Stimulated activated naive CD8-positive, alpha-beta T cell treated with anti-CD3 and anti-CD28 coated beads, Interleukin-15, Interleukin-2, amounts not matched to agents 100 U/mL and 50 U/mL, for 24 hours (primary cell): ENCODE data around the gene KCNMA1.

ENCODE experiments used
- ATAC-seq: fragments of 150-1000 bp; cut with Tn5 transposase; one replicate; pipeline ENCODE4 v1.10.0; 2021
- DNase-seq: peaks from one replicate; pipeline ENCODE4 v3.0.0; 2021

Gene KCNMA1

DNA sequence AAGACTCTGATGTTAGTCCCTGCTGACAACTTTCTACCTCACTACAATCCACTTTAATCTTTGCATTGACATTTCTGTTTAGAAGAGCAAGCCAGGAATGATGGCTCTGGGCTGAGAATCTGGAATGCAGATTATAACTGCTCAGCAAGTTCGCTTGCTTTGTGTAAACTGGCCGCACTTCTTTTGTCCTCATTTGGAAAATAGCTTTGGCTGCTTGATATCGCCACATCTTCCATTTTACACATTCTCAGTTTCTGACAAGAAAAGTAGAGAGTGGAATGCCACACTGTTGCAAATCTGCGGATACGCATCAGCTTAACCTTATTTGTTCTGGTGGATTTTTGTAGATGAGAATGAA, 429.8 kb downstream of the KCNMA1 start:
- no peak for ATAC-seq
- DNase-seq, result no peak

DNA sequence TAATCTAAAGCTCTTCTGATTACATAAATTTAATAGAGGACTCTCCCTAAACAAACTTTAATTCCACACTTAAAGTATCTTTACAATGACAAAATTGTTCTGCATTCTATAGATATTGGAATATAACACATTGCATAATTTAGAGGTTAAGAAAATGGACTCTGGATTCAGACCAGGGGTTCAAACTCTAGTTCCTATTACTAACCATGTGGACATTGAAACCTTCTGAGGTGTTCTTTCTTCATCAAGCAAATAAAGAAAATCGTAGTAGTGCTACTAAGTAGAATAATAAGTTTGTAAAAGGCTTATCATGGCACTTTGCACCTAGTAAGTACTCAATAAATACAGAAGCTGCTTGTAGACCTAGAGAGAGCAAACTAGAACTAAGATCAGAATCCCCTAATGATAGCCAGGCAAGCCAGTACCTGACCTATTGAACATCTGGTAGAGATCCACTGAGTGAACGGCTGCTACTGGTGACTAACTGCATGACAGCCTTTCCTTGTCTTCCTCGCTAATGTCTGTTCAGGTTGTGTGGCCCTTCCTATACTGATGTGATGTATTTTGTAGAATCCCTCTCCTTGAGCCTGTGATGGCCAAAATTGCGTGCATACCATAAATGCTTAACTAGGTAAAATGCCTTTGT, 430.3 kb downstream of the KCNMA1 start:
- ATAC-seq (no peak), DNase-seq (no peak)

DNA sequence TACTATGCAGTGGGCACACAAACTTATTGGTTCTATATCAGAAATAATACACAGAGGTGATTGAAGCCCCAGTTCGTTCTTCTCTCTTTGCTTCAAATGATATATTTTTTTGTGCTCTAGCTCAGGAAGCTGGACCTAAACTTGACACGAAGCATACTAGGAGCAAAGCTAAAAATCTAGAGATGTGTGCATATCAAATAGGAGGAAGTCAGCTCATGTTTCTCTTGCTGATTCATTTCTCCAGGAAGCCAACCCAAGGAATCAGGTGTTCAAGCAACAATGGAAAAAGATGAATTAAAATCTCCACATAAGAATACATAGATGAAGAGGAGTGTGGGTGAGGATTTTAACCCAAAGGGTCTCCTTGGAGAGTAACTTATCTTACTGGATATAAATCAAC, 432.5 kb downstream of the KCNMA1 start:
- no peak for ATAC-seq
- DNase-seq, result no peak

DNA sequence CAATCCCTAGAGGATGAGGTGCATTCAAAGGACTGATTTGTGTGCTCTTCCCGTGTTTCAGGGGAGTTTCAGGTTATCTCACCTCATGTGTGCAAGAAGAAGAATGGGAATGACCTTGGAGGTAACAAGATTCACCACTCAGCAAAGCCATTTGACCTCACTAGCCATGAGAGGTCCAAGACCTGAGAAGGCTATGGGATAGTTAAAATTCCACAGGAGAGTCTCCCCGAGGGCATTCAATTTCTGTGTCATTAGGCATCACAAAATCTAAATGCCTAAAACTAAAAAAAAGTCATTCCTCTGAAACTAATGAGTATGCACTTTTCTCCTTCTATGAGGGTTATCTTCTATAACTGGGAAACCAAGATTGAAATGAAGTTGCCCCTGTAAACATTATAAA, 433.4 kb downstream of the KCNMA1 start:
- ATAC-seq, result no peak

DNA sequence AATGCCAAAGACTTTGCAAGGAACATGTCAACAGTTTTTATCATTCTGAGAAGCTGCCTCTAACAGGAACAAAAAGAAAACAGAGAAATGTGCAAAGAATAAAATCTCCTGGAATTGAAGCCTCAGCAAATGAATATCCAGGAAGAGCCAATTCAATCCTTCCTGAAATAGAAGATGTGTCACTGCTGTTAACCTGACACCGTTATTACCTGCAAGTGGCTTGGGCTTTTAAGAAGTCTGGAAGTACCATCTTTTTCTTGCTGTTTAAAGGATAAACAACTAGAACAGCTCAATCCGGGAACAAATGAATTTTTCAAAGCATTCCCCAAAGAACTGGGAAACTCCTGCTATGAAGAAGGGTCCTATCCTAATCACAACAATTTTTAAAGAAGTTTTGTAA, 434.8 kb downstream of the KCNMA1 start:
- no peak for DNase-seq
- ATAC-seq, result no peak

More for the DNA sequence above, 433.4 kb downstream of the KCNMA1 start:
- no peak for DNase-seq

DNA sequence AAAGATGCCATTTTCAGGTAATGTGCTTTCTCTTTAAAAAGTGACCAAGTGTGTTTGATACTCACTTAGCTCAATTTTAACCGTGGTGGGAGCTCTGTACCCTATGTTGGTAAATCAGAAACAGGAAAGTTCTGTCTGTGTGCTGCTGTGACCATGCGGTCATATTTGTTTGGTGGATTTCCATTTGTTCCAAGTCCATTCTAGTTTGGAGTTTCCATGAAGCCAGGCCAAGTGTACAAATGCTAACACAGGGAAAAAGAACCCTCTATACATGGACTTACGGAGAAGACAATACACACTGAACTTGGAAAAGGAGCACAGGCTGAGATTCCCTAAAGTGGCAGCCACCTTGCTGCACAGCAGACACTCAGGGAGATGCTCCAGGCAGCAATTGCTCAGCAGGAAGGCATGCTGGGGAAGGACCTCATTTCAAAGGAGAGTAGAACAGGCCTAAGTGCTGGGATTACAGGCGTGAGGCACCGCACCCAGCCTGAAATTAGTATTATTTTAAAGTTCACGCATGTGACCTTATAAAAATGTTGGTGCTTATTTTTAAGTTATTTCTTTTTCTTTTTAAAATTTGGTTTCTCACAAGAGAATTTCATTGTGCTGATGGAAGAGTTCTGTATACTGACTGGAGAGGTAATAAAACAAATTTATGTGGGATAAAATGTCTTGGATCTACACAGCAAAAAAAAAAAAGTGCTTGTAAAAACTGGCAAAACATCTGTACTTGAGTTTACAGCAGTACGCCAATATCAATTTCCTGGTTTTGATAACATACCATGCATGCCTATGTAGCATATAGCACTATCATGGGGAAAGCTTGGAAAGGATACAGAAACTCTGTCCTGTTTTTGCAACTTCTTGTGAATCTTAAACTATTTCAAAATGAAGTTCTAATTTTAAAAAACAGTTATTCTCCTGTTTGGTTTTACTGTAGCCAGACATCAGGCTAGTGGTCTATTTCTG, 436.2 kb downstream of the KCNMA1 start:
- no peak for DNase-seq
- no peak for ATAC-seq

DNA sequence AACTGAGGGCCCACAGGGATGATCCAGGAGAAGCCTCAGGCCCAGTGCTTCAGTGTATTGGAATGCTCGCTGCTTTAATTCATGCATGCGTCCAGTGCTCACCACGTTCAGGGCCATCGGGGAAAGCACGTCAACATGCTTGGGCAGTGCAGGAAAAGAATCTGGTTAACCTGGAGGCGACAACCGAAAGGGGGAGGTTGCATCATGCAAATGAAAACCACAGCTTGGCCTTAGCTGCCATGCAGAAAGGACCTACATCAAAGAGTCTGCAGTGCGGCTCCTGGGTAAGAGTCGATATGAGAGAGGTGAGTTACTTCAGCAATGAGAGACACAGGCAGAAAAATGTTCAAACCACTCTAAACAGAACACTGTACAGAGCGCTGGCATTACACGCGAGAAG, 440.1 kb downstream of the KCNMA1 start:
- ATAC-seq, result no peak

DNA sequence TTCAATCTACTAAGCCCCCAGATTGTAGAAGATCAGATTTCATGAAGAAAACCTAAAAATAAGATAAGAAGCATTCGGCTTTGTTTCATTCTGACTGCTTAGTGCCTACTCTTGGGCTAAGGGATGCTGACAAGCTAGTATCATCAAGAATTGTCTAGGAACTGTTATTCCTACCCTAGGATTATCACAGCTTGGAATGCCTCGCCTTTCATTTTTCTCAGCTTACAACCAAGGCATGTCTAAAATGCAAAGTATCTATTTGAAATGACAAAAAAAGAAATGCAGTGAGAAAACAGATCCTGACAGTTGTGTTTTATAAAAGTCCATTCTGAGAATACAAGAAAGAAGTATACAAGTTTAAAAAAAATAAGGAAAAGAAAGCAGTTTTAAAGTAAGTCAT, 441.0 kb downstream of the KCNMA1 start:
- no peak for ATAC-seq
- no peak for DNase-seq

More for the DNA sequence above, 440.1 kb downstream of the KCNMA1 start:
- DNase-seq, result no peak

DNA sequence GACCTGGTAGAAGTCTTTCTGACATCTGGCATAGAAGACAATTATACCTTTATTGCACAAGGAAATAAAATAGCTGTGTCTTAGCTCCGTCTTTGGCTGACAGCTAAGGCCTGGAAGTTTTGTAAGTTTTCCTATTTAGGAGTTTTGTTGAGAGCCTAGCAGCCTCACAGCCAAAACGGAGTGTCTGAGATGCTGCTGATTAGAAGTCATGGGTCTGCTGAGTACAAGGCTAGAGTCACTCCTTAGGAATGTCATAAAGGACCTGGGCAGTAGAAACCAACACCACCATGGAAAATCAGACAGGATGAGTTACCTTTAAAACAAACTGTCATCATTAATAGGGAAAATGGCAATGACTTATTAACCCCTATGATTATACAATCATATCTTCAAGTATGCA, 442.5 kb downstream of the KCNMA1 start:
- ATAC-seq (no peak), DNase-seq (no peak)

DNA sequence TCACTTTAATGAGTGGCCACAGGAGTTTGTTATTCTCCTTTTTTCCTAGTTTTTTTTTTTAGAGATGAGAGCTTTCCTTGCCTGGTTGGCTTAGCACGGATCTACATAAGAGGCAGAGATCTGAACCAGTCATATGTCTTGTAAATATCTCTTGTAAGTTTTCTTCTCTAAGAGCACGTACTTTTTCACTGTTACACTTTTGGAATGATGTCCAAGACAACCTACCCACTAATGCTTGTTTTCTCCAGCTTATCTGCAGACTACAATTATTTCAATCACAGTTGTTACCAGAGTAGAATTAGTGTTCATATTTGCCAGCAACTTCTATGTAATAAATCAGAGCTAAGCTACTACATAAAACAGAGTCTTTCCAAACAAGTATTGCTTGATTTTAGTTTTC, 444.6 kb downstream of the KCNMA1 start:
- DNase-seq (no peak), ATAC-seq (no peak)

DNA sequence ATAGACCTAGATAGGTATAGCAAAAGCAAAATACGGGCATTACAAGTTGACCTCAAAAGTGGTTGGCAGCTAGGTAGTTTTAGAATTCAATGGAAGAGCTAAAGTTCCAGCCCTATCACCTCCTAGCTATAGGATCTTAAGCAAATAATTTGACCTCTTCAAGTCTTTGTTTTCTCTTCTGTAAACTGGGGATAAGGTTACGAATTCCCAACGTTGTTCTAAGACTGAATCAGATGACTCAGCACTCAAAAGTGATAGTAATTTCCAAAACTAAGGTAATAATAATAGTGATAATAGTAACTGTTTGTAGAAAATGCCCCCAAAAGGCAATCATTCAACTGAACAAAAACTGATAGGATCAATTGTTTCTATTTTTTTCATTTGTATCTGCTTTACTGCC, 445.2 kb downstream of the KCNMA1 start:
- DNase-seq (no peak), ATAC-seq (no peak)

DNA sequence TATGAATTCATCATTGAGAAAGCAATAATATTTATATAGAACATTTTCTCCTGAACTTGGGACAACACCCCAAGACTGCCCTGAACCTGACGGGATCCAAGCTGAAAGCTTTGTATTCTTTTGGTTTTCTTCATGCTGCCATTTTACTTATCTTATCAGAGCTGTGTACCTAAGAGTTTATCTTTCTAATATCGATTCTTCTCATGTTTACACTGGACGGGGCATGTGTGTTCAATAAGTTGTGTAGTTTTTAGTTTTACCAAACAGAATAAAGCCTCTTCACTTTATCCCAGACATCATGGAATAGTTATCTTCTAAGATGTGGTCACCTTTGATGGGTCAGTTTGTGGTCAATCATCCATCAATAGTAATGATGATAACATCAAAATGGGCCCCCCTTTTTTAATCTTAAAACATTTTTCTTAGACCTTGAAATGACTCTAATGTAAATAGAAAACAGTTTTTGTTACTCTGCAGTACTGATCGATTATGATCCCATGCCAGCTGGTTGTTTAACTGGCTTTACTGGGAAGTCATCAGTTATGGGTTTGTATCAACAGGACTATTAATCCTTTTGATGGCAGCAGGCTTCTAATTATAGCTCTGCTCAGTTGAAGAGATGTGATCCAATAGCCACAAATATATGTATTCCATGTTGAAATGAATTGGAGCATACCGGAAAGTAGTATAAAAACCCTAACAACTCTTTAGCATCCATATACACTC, 446.1 kb downstream of the KCNMA1 start:
- DNase-seq (no peak), ATAC-seq (no peak)

DNA sequence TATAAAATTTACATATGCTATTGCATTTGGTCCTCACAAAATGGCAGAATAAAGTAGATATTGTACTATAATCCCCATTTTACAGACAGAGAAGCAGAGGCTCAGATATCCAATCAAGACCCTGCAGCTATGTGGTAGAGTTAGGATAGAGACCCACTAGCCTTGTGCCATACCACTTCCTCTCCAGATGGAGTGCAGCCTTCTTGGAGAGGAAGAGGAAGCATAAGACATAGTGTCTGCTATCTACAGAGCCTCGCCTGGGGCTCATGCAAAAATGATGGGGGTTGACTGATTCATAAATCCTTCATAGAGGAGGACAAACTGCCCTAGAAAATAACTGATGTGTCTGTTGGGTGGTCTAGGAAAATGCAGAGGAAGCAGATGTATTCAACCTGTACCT, 447.3 kb downstream of the KCNMA1 start:
- DNase-seq (no peak), ATAC-seq (no peak)

DNA sequence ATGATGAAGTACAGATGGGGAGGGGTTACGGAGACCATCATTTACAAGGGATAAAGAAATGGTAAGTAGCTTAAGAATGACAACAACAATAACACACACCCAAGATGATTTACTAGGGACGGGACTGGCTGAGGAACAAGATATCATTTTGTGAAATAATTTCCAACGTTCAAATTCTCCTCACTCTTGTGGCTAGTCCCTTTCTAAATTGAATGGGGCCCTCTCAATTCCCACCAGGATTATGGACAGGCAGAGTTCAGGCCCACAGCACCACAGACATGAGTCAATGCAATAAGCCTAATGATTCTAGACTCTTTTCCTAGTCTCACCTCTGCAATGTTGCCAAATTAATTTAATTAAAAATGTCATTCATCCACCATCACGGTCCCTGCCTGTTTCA, 448.1 kb downstream of the KCNMA1 start:
- ATAC-seq (no peak), DNase-seq (no peak)

DNA sequence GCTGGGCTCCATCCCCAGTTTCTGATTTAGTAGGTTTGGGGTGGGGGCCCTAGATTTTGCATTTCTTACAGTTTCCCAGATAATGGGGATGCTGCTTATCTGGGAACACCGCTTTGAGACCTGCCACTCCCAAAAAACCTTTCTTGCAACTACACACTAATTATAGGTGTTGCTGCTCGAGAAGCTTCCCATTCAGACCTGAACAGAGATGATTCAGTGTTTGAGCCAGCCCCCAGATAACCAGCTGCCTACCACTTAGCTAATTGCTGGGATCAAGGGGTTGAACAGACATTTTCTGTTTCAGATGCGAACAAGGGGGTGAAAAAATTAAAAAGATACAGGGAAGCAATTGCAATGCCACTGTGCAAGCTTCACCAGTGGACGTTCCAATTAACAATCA, 448.5 kb downstream of the KCNMA1 start:
- DNase-seq (no peak), ATAC-seq (no peak)

DNA sequence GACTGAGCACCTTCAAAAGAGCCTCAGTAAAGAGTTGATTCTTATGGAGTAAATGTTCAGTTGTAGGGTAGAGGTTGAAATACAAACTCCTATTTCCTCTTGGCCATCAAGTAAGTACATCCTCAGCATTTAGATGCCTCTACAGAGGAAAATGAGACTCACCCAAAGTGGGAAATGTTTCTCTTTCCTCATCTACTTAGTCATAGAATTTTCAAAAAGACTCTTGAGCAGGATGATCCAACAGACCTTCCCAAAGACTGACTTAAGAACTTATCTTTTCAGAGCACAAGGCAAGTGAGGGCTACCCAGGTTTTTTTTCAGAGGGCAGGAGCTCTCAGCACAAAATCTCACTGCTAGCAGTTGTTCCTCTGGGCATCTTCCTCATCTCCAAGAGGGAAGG, 449.1 kb downstream of the KCNMA1 start:
- no peak for DNase-seq
- no peak for ATAC-seq

DNA sequence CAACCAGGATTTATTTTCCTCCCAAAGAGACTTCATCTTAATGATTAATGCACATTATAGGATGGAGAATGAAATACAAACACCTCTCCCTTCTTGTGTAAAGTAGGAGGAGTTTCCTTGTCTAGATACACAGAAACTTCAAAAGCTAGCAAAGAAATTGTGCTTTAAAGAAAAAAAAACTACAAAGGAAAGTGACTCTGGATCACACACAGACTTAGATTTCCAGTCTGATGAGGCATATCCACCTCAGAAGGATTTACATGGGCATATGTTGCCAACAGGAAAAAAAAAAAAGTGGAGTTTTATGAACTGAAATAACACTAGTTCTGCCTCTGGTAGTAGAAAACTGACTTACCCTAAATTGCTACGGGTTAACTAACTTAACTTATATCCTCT, 449.6 kb downstream of the KCNMA1 start:
- ATAC-seq, result no peak

DNA sequence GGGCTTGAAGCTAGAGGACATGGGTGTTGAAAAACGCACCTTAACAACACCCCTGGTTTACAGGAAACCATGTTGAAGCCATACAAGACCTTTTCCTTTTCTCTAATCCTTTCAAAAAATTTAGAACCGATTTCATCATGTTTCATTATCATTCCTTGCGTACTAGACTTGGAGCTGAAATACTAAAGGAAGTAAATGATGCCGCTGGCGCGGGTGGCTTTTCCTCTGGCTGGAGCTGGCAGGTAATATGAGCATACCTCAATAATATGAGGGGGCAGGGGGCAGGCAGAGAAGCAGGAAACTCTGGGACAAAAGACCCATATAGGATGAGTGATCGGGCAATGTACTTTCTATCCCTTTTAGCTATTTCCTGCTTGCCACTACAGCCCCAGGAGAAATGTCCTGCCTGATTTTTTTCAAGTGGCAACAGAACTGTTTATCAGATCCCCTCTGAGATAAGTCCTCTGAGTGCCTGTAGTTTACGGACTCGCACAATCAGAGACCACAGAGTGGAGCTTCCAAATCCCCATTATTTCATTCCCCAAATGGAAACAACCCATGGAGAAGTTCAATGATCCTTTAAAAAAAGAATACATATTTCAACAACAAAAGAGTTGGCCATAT, 450.1 kb downstream of the KCNMA1 start:
- no peak for DNase-seq
- no peak for ATAC-seq

More for the DNA sequence above, 449.6 kb downstream of the KCNMA1 start:
- no peak for DNase-seq

DNA sequence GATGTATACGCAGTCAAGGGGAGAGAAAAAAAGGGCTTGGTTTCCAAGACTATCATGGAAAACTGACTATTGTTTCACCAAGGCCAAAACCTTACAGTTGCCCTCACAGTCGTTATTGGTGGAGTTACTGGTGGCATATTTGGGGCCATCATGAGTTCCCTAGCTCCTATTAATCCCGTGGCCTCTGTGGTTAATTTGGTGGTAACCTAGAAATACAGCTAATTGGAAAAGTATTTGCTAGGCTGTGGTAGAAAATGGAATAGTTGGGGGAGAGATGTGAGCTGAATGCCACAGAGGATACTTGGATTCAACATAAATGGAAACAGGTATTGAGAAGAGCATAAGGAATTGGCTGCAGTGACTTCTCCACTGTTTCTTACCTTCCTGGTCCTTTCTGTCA, 450.7 kb downstream of the KCNMA1 start:
- no peak for DNase-seq

DNA sequence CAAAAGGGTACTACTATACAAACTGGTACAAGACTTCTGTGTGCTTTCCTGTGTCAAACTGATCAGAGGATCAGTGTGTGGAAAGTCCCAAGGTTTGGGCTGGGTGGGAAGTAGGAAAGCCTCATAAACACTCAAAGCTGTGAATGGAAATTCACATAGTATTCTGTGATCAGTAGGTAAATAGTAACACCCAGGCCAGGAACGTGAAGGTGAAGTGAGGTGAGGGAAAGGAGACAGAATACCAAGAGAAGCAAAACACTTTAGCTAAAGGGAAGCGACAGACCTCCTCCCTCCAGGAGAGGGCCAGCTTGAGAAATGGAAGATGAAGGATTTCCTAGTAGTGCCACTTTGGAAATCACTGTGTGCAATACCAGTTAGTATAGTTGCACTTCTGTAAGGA, 451.9 kb downstream of the KCNMA1 start:
- ATAC-seq (no peak), DNase-seq (no peak)

More for the DNA sequence above, 450.7 kb downstream of the KCNMA1 start:
- no peak for ATAC-seq

DNA sequence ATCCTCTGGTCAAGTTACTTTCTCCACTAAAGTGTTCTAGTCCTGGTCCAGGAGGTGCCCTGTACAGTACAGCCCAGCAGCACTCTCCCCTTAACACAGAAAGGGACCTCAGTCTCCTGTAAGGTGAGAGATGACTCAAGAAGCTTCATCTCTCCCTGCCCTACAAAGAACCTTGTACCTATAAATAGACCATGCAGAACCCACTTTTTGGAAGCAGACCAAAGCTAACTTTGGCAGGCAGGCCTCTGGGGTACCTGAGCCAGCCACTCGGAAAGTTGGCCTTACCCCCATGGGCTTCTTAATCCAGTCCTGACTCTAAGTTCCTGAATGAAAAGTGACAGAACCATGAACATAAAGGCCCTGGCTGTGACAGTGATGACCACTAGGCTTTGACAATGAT, 454.8 kb downstream of the KCNMA1 start:
- no peak for ATAC-seq

DNA sequence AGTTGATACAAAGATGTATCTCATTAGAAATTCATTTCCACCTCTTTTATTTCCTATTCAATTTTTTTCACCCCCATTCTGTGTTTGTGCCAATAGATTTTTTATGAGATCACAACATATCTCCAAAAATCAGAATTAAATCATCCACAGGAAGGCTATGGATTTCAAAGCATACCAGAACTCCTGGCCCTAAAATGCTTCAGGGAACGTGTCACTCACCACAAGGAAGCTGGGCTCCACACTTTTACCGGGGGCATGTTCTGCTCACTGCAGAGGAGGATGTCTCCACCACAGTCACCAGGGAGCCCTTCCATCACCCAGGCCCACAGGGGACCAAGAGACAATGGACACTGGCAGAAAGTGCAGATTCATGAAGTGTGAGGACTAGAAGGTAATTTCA, 456.8 kb downstream of the KCNMA1 start:
- DNase-seq (no peak), ATAC-seq (no peak)

More for the DNA sequence above, 454.8 kb downstream of the KCNMA1 start:
- DNase-seq, result no peak

DNA sequence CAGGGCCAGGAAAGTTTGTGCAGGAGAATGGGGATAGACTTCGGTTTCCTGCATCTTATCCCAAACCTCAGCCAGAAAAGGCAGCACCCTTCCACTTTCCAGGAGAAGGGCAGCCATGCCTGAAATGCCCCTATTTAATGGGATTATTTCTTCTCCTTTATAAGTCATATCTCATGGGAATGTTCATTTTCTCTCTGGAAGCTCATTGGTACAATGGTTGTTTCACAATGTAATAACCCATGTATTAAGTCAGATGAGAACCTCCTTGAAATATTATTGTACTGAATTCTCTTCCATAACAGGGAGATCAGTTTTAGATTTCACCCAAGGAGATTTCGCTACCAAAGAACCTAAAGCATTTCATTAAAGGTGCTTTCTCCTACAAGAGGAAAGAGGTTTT, 457.5 kb downstream of the KCNMA1 start:
- ATAC-seq (no peak), DNase-seq (no peak)
